A673 (cell line): ENCODE results near the gene PACSIN2.

Source experiments
- EZH2 ChIP-seq: fragments of 200-600 bp; sonication (generic); IDR thresholded peaks from 2 replicates; pipeline ENCODE4 v1.6.1; 2017; ENCODE audit warnings: borderline replicate concordance, low read depth, mild to moderate bottlenecking, mixed read lengths, antibody characterized with exemption, low read length; ENCODE audit not compliant: poor library complexity, severe bottlenecking
- TF ChIP-seq, protein P1 (sequence below): fragments of 300-800, 200-600 bp; sonication (generic); conservative IDR thresholded peaks from 2 replicates; pipeline ENCODE4 v1.5.1; 2017; ENCODE audit warnings: low read depth, mild to moderate bottlenecking, antibody characterized with exemption, low read length, moderate library complexity, mixed read lengths

DNA sequence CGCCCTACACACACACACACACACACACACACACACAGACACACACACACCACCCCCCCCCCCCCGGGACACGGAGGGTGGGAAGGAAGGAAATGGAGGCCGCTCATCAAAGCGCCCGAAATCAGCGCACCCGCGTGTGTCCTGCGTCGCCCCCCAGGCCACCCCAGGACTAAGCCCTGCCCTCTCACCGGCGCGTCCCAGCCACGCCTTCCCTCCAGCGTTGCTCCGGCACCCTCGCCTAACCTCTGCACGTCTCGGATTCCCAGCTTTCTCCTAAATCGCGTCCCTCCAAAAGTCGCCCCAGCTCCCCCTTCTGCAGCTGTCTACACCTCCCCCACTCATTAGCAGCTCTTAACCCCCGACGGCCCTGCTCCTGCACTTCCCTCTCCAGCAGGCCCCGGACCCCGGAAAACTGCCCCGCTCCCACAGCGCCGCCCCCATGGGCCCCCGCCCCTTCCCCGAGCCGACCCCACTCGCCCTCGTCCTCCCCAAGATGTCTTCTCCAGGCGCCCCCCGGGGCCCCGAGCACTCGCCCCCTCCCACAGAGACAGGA is 557 bp downstream of the PACSIN2 start:
- TF ChIP-seq, protein P1, sequence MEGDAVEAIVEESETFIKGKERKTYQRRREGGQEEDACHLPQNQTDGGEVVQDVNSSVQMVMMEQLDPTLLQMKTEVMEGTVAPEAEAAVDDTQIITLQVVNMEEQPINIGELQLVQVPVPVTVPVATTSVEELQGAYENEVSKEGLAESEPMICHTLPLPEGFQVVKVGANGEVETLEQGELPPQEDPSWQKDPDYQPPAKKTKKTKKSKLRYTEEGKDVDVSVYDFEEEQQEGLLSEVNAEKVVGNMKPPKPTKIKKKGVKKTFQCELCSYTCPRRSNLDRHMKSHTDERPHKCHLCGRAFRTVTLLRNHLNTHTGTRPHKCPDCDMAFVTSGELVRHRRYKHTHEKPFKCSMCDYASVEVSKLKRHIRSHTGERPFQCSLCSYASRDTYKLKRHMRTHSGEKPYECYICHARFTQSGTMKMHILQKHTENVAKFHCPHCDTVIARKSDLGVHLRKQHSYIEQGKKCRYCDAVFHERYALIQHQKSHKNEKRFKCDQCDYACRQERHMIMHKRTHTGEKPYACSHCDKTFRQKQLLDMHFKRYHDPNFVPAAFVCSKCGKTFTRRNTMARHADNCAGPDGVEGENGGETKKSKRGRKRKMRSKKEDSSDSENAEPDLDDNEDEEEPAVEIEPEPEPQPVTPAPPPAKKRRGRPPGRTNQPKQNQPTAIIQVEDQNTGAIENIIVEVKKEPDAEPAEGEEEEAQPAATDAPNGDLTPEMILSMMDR = no peak
- TF ChIP-seq EZH2 = no peak
